DMS153 (cell line): ENCODE data around the gene DNAJA3.

ENCODE experiments used
- DNase-seq: peaks from one replicate; lab custom pipeline; 2025; lab: John Stamatoyannopoulos, UW

DNAJA3 gene

DNA sequence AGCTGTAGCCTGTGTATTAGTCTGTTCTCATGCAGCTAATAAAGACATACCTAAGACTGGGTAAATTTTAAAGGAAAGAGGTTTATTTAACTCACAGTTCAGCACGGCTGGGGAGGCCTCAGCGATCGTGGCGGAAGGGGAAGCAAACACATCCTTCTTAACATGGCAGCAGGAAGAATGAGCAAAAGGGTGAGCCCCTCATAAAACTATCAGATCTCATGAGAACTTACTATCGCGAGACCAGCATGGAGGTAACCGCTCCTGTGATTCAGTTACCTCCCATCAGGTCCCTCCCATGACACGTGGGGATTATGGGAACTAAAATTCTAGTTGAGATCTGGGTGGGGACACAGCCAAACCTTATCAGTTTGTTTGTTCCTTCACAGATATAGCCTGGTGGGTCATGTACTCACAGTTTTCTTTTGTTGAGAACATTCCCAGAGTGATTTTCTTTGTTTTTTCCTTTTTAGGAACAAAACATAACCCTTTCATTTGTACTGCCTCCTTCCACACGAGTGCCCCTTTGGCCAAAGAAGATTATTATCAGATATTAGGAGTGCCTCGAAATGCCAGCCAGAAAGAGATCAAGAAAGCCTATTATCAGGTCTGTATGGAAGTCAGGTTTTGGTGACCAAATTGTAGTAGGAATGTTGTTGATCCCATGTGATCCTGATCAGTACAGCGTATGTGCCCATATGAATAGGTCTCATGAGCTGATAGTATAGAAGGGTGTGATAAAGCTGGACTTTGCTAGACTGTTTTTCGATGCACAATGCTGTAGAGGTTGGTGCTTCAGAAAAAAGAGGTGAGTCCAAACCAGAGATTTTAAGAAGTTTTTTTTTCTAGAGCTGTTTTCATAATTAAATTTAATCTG lies 8.5 kb downstream of the DNAJA3 start:
- no peak for DNase-seq

GRCh38 chr16:4435337-4436067 lies 9.8 kb downstream of the DNAJA3 start:
- no peak for DNase-seq

DNA sequence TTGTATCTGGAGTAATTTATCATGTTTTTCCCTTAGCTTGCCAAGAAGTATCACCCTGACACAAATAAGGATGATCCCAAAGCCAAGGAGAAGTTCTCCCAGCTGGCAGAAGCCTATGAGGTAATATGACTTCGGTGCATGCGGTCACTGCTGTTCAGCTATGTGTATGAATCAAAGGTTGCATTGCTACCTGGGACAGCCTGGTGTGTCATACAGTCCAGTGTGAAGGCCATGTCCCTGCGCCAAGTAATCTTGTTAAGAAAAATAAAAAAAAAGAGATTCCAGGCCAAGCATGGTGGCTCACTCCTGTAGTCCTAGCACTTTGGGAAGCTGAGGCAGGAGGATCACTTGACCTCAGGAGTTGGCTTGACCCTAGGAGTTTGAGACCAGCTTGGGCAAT lies 11.7 kb downstream of the DNAJA3 start:
- no peak for DNase-seq

DNA sequence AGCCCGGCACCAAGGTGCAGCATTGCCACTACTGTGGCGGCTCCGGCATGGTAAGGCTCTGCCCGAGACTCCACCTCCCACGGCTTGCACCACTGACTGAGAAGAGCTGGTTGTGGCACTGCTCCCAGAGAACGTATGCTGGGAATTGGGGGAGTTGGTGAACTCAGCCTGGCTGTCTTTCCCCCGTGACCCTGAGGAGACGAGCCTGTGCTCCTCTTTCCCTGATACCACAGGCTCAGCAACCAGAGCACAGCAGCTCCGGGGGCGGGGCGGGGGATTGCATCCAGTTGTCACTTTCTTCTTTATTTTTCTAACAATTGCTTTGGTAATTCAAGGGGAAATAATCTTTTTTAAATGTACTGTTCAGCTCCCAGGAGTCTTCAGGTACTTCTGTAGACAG lies 16.7 kb downstream of the DNAJA3 start:
- no peak for DNase-seq

DNA sequence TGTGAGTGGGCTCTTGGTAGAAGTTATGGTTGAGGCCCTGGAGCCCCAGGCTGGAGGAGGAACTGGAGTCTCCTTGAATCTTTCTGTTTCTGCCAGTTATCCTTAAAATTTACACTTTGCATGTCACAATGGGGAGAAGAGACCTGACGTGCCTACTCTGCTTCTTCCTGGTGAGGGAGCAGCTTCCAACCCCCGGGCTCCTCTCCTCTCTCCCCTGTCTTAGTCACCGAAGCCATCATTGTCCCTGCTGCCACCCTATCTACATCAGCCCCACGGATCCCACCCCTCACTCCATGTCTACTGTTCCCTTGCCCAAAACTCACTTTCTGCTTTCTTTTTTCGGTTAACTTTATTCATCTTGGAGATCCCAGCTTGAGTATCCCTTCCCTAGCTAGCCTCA lies 17.6 kb downstream of the DNAJA3 start:
- DNase-seq = no peak

GRCh38 chr16:4443986-4444385 lies 18.3 kb downstream of the DNAJA3 start:
- no peak for DNase-seq

DNA sequence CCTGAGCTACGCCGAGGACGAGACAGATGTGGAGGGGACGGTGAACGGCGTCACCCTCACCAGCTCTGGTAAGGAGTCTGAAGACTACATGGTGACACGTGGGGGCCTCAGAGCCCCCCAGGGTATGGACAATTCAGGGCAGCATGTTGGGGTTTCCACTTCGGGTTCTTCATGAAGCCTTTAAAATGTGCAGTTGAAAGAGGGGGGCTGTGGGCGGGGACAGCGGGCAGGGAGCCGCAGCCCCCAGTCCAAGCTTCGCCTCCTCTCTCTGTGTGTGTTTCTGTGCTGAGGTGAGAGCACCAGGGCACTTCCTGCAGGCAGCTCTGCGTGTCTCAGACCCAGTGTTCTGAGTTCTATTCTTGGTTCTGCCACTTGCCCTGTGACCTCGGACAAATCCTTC lies 24.8 kb downstream of the DNAJA3 start:
- DNase-seq = no peak

- no peak for DNase-seq
These were observed 25.4 kb downstream of the DNAJA3 start for GRCh38 chr16:4450931-4451519.

DNA sequence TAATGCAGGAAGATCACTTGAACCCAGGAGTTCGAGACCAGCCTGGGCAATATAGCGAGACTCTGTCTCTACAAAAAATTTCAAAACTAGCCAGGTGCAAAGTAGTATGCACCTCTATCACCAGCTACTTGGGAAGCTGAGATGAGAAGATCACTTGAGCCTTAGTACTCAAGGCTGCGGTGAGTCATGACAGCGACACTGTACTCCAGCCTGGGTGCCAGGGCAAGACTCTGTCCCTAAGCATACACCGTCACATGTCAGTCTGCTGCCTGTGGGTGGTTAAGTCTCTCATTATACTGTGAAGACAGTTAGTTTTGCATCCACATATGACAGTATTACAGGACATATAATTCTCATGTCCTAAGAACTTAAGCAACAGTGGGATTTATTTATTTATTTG lies 27.0 kb downstream of the DNAJA3 start:
- DNase-seq = no peak

DNA sequence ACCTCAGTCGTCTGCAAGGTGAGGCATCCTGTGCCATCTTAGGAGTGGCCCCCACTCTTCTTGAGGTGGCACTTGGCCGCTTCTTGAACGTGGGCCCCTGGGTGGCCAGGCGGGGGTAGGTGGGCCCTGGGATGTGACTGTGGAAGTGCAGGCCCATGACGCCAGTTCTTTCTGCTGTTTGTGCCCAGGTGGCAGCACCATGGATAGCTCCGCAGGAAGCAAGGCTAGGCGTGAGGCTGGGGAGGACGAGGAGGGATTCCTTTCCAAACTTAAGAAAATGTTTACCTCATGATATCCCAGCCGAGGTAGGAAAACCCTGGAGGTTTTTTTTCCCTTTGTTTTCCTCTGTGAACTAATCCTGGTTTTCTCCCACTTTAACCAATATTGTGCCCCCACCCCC lies 29.0 kb downstream of the DNAJA3 start:
- no peak for DNase-seq

GRCh38 chr16:4455081-4455480 lies 29.4 kb downstream of the DNAJA3 start:
- DNase-seq = no peak

GRCh38 chr16:4455951-4456350 lies 30.3 kb downstream of the DNAJA3 start:
- no peak for DNase-seq

GRCh38 chr16:4460936-4461249 lies 35.2 kb downstream of the DNAJA3 start:
- DNase-seq = no peak

DNA sequence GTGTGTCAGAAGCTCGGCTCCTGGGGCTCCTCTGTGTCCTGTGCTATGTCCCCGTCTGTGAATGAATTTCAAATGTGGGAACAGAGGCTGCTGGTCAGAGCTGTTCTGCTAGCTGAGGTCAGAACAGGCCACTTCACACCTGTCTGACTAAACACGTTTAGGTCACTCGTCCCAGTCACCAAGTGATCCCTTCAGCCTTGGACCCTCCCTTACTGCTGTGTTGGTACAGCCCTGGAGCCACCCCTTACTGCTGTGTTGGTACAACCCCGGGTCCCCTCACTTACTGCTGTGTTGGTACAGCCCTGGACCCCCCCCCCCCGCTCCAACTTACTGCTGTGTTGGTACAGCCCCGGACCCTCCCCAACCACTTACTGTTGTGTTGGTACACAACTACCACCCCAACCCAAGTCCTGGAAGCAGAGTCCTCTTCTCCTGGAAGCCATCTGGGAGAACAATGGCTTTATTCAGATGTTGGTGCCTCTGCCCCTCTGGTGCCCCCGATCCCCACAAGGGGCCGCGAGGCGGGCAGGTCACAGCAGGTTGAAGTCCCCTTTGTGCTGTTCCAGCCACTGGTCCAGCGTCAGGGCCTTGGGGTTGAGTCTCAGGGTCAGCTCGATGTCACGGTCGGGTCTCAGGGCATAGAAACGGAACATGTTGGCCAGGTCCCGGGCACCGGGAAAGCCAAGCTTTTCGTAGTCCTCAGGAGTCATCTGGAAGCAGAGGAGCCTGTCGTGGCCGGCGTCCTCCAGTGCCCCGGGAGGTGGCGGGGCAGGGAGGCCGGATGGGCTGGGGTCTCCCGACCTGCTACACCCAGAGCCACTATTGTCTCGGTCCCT lies 35.8 kb downstream of the DNAJA3 start:
- DNase-seq = no peak

DNA sequence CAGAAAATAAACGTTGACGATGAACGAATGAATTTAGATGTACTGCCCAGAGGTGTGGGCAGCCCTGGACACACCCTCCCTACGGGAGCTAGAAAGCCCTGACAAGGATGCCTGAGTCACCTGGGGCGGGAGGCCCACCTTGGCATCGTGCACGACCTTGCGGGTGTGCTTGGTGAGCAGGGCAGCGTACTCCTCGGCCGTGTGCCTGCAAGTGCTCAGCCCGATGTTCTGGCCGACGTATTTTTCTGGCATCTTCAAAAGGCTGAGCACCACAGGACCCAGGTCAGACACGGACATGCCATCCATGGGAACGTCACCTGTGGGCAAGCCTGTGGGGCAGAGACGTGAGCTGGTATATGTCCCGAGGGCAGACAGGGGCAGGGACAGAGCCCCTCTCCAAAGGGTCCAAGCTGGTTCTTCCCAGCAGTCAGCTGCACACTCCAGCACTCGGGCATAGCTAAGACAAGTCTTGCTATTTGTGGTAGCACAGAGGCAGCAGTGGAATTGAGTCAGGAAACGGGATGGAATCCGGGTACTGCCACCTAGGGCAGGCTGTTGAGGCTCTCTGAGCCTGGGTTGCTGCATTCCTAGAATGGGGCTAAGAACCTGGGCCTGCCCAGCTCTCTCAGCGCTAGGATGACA lies 38.0 kb downstream of the DNAJA3 start:
- no peak for DNase-seq

DNA sequence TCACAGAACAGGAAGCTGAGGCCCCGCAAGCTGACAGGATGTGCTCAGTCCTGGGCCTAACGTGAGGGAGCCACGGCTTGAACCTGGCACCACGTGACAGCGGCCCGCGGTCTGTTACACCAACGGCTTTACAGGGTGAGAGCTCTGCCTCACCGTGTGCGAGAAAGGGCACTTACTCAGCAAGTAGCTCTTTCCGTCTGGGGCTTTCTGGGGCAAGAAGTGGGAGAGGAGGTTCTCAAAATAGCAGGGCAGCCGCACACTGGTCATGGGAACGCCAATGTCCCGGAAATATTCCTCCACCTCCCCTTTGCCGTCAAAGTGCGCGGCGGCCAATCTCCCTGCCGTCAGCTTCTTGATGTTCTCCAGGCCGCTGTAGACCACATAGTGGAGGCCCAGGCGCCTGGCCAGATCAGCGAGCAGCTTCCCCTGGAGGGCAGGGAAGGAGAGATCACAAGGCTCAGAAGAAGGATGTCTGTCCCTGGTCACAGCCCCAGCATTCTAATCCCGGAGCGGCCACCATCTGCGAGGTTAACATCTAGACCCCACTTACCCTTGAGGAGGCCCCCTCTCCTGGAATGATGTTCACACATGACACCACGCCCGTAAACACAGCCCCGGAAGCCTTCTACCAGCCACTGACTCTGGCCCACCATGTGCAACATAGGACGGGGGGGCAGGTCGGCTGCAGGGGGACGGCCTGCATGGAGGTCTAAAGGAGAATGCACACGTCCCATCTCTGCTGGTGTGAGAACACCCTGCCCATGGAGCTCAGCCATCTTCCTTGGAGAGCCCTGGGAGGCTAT lies 40.5 kb downstream of the DNAJA3 start:
- no peak for DNase-seq

- no peak for DNase-seq
These were observed 42.2 kb downstream of the DNAJA3 start for GRCh38 chr16:4467916-4468315.

GRCh38 chr16:4468972-4469371 lies 43.3 kb downstream of the DNAJA3 start:
- DNase-seq = no peak

GRCh38 chr16:4471869-4472268 lies 46.2 kb downstream of the DNAJA3 start:
- no peak for DNase-seq

- DNase-seq = no peak
These were observed 47.2 kb downstream of the DNAJA3 start for GRCh38 chr16:4472880-4473279.
